Ovary (tissue), 3 donors: ENCODE measurements around the gene DOCK2.

Experiments
- EP300 ChIP-seq: sonication (generic); formaldehyde crosslinking; IDR thresholded peaks from one replicate; pipeline ENCODE4 v1.6.1; 2017; ENCODE audit warnings: antibody characterized with exemption
- TF ChIP-seq, protein P1 (sequence below), 3 donors: fragments of 450-650 bp in 2 of 3; fragments of 200-600 bp in 1 of 3; IDR thresholded peaks; one replicate each; pipeline versions ENCODE4 v1.5.1 to v1.8.0; 2016 to 2022; ENCODE audit warnings: antibody characterized with exemption in 3 of 3, mild to moderate bottlenecking in 1 of 3
- donor health status: DM: no; HTN: no; CAD: no.

DNA sequence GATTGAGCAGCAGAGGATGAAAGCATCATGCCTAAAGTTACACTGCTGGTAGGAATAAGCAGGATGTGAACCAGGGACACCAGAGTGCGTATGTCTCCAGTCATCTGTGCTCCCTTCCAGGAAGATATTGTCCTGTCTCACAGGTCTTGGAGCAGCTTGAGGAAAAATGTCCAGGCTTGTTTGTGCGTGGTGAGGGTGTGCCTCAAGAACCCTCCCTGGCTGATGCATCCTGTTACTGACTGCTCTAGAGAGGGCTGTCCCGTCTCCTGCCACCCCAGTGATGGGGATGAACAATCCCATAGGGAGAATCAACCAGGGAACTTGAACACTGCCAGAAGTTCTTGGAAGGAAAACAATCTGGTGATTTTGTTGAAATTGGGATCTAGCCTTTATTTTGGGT lies 211.2 kb downstream of the DOCK2 start:
- TF ChIP-seq, protein P1, sequence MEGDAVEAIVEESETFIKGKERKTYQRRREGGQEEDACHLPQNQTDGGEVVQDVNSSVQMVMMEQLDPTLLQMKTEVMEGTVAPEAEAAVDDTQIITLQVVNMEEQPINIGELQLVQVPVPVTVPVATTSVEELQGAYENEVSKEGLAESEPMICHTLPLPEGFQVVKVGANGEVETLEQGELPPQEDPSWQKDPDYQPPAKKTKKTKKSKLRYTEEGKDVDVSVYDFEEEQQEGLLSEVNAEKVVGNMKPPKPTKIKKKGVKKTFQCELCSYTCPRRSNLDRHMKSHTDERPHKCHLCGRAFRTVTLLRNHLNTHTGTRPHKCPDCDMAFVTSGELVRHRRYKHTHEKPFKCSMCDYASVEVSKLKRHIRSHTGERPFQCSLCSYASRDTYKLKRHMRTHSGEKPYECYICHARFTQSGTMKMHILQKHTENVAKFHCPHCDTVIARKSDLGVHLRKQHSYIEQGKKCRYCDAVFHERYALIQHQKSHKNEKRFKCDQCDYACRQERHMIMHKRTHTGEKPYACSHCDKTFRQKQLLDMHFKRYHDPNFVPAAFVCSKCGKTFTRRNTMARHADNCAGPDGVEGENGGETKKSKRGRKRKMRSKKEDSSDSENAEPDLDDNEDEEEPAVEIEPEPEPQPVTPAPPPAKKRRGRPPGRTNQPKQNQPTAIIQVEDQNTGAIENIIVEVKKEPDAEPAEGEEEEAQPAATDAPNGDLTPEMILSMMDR (IDR thresholded peaks at IDR 0.05) = no peak
- no peak for TF ChIP-seq EP300
